OCI-LY7 (cell line): ENCODE measurements around the gene TM4SF4. TPM values are rescaled to one million over a fixed set of nuclear protein-coding genes. Genes with fewer than 3 reads are reported as not detected.
"Not testable (repeated sequence)": the region's sequence is repeated elsewhere in the genome, so short reads cannot be mapped to it uniquely, and the experiment has no call there.

Experiments used
- BruUV-seq: library from RNA; stranded (reverse); fragments of 400-500 nt; replicated peaks from 2 replicates; lab custom pipeline; 2021; lab: Mats Ljungman, UMichigan
- CTCF ChIA-PET: fragments of 300-600 bp; sonication (Branson Sonifier 250); formaldehyde crosslinking; loops from one replicate; lab custom pipeline; 2022; ENCODE audit warnings: antibody characterized with exemption; ENCODE audit not compliant: unreplicated experiment; lab: Charles Lee
- POLR2A ChIA-PET: fragments of 300-600 bp; sonication (Branson Sonifier 250); formaldehyde crosslinking; loops from one replicate; lab custom pipeline; 2022; ENCODE audit warnings: antibody characterized with exemption; lab: Charles Lee
- DNase-seq: peaks from one replicate; pipeline ENCODE4 v3.0.0-alpha.2; 2015; ENCODE audit warnings: low spot score
- H2AFZ ChIP-seq: fragments of 200-600 bp; sonication (generic), shearing (Covaris generic); 2 replicates; pipeline ENCODE4 v1.6.1; 2014; ENCODE audit warnings: mild to moderate bottlenecking, antibody characterized with exemption, low read length, moderate library complexity
- H3K27ac ChIP-seq: fragments of 200-600 bp; sonication (generic); 2 replicates; pipeline ENCODE4 v1.5.1; 2014; ENCODE audit warnings: mixed run types, low read depth, mild to moderate bottlenecking, moderate library complexity, low read length, inconsistent platforms; ENCODE audit not compliant: poor library complexity, severe bottlenecking
- H3K36me3 ChIP-seq: fragments of 200-600 bp; sonication (generic); 2 replicates; pipeline ENCODE4 v1.6.1; 2014; ENCODE audit warnings: mild to moderate bottlenecking, antibody characterized with exemption, low read length, moderate library complexity, mixed read lengths; ENCODE audit not compliant: insufficient read depth
- H3K4me1 ChIP-seq: fragments of 200-600 bp; sonication (generic); 2 replicates; pipeline ENCODE4 v1.5.1; 2014; ENCODE audit warnings: mild to moderate bottlenecking, low read length; ENCODE audit not compliant: insufficient read depth, poor library complexity, severe bottlenecking
- H3K4me2 ChIP-seq: fragments of 200-600 bp; sonication (generic); 2 replicates; pipeline ENCODE4 v1.6.1; 2014; ENCODE audit warnings: mild to moderate bottlenecking, low read length
- H3K4me3 ChIP-seq: fragments of 200-600 bp; sonication (generic); 2 replicates; pipeline ENCODE4 v1.5.1; 2014; ENCODE audit warnings: mild to moderate bottlenecking, low read depth, low read length; ENCODE audit not compliant: poor library complexity, severe bottlenecking
- H3K79me2 ChIP-seq: fragments of 200-600 bp; sonication (generic); 2 replicates; pipeline ENCODE4 v1.6.1; 2016; ENCODE audit warnings: low read depth, mild to moderate bottlenecking, low read length, moderate library complexity, mixed read lengths; ENCODE audit not compliant: insufficient read depth
- H3K9me2 ChIP-seq: fragments of 200-600 bp; sonication (generic); 2 replicates; pipeline ENCODE4 v1.6.1; 2016; ENCODE audit warnings: mild to moderate bottlenecking, low read length, mixed read lengths; ENCODE audit not compliant: insufficient read depth
- H3K9me3 ChIP-seq: fragments of 200-600 bp; sonication (generic); 2 replicates; pipeline ENCODE4 v1.6.1; 2014; ENCODE audit warnings: mild to moderate bottlenecking, mixed run types, low read length, mixed read lengths
- H4K20me1 ChIP-seq: fragments of 200-600 bp; sonication (generic); 2 replicates; pipeline ENCODE4 v1.6.1; 2014; ENCODE audit warnings: mild to moderate bottlenecking, antibody characterized with exemption, low read length, moderate library complexity, mixed read lengths; ENCODE audit not compliant: insufficient read depth
- EZH2phosphoT487 ChIP-seq: fragments of 200-600 bp; sonication (generic); IDR thresholded peaks from 2 replicates; pipeline ENCODE4 v1.6.1; 2018; ENCODE audit warnings: low read depth, borderline replicate concordance, mild to moderate bottlenecking, mixed run types, antibody characterized with exemption, low read length, moderate library complexity, mixed read lengths
- intact Hi-C: fragments of 100-400 bp; cut with micrococcal nuclease; formaldehyde crosslinking; loops from one replicate; pipeline ENCODE4 v1.10.0; 2022; ENCODE audit not compliant: unreplicated experiment
- total RNA-seq, 2 experiments: library from RNA; depleted of rRNA in 1 of 2; stranded (reverse); fragments of >200 nt in 1 of 2; shearing (Covaris generic) in 1 of 2; gene quantifications; 2 replicates each; pipeline ENCODE4 v1.2.3, GENCODE V29; 2014 to 2022
- TF ChIP-seq, protein P1 (sequence below): fragments of 200-600 bp; sonication (generic); conservative IDR thresholded peaks from 2 replicates; pipeline ENCODE4 v1.5.1; 2014; ENCODE audit warnings: mild to moderate bottlenecking, antibody characterized with exemption, low read length, moderate library complexity, mixed read lengths

The TM4SF4 gene
- total RNA-seq, 2 experiments from 2014 or later: not detected

DNA sequence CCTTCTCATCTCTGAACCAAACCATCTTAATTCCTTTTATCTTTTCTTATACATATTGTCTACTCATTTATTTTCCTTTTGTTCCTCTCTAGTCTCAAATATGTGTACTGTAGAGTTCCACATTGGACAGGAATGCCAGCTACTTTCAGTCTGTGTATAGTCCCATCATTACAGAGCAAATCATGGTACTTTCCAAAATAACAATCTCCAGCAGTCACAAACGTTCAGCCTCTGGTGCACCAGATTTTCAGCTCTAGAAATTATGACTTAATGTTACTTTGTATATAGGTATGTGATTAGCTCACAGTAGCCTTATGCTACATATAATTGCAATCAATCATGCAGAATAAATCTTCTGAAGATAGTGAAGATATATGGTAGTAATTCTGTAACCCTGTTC is 32.5 kb upstream of the TM4SF4 start:
- Histone ChIP-seq H3K4me1 (no peaks in the 10 kb centered on the region), H3K4me3 (no peak overlapping the region), H3K27ac (no peak overlapping the region), H4K20me1 (no peaks in the 10 kb centered on the region), H3K79me2 (no peaks in the 10 kb centered on the region), H3K9me3 (no peaks in the 10 kb centered on the region), H3K9me2 (no peaks in the 10 kb centered on the region), H3K4me2 (no peak overlapping the region), H2AFZ (no peak overlapping the region), H3K36me3 (no peaks in the 10 kb centered on the region)
- BruUV-seq: no TSS peak
- ChIA-PET POLR2A (no interaction called here), CTCF (no interaction called here)
- no peak for TF ChIP-seq EZH2phosphoT487
- TF ChIP-seq, protein P1, sequence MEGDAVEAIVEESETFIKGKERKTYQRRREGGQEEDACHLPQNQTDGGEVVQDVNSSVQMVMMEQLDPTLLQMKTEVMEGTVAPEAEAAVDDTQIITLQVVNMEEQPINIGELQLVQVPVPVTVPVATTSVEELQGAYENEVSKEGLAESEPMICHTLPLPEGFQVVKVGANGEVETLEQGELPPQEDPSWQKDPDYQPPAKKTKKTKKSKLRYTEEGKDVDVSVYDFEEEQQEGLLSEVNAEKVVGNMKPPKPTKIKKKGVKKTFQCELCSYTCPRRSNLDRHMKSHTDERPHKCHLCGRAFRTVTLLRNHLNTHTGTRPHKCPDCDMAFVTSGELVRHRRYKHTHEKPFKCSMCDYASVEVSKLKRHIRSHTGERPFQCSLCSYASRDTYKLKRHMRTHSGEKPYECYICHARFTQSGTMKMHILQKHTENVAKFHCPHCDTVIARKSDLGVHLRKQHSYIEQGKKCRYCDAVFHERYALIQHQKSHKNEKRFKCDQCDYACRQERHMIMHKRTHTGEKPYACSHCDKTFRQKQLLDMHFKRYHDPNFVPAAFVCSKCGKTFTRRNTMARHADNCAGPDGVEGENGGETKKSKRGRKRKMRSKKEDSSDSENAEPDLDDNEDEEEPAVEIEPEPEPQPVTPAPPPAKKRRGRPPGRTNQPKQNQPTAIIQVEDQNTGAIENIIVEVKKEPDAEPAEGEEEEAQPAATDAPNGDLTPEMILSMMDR: no peak
- intact Hi-C loops: no loop called here
- no peak for DNase-seq

DNA sequence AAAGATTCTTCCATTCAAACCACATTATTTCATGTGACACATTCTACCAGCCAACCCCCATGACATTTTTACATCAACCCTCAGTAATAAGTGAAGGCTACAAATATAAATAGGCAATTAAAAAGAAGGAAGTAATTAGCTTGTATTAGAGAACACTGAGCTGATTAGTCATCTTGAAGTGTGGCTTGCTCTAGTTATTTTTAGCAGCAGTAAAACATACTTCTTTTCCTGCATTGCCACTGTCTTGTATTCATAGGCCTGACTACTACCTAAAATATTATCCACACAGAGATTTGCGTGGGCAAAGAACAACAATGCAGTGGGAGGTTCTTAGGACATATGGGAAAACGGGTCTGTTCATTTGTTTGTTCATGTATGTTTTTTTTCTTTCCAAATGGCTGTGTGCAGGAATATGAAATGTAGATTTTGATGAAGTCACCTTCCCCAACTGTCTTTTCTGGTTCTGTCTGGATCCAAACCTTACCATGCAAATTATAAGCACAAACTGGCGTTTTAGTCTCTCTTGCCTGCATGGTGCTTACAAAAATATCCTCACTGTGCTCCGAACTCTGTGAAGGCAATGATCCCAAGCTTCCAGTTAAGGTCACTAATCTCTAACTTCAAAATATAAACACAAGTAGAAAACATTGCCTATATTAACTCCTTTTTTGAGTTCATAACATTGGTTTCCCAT is 31.5 kb upstream of the TM4SF4 start:
- no peaks in the 10 kb centered on the region for H4K20me1 ChIP-seq
- H3K9me3 ChIP-seq: no peaks in the 10 kb centered on the region
- no peaks in the 10 kb centered on the region for H3K36me3 ChIP-seq
- H3K27ac ChIP-seq: no peak overlapping the region
- CTCF ChIA-PET: no interaction called here
- H3K4me1 ChIP-seq: no peaks in the 10 kb centered on the region
- no peak overlapping the region for H2AFZ ChIP-seq
- BruUV-seq: no TSS peak
- H3K79me2 ChIP-seq: no peaks in the 10 kb centered on the region
- POLR2A ChIA-PET: interaction anchor here (0.6 kb wide), 1 partner anchor 15 kb away, joined by 4 read pairs; no protein-coding TSS in a partner anchor
- intact Hi-C loops: no loop called here
- H3K4me3 ChIP-seq: no peak overlapping the region
- H3K9me2 ChIP-seq: no peaks in the 10 kb centered on the region
- no peak for DNase-seq
- TF ChIP-seq EZH2phosphoT487: no peak
- TF ChIP-seq, protein P1: no peak
- H3K4me2 ChIP-seq: no peak overlapping the region

DNA sequence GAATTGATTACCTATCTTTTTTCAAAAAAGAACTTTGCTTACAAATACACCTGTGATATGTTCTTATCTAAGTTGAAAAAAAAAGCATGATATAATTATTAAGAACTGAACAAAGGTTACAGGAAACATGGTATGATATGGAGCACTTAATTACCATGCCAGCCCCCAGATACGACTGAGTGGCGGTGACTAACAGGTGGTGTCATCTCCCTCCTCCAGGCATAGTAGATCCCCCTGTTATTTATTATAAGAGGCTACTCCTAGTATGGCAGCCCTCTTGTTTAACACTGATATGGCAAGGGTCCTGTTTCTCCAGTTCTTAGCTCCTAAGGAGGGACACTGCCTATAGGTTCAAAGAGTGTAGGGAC is 31.0 kb upstream of the TM4SF4 start:
- BruUV-seq: no TSS peak
- Histone ChIP-seq H3K27ac (no peak overlapping the region), H3K4me2 (no peak overlapping the region), H3K9me3 (no peaks in the 10 kb centered on the region), H3K79me2 (no peaks in the 10 kb centered on the region), H4K20me1 (no peaks in the 10 kb centered on the region), H3K36me3 (no peaks in the 10 kb centered on the region), H3K4me1 (no peaks in the 10 kb centered on the region), H3K9me2 (no peaks in the 10 kb centered on the region), H3K4me3 (no peak overlapping the region), H2AFZ (no peak overlapping the region)
- ChIA-PET CTCF (no interaction called here), POLR2A (no interaction called here)
- DNase-seq: no peak
- intact Hi-C loops: no loop called here
- TF ChIP-seq EZH2phosphoT487: no peak
- TF ChIP-seq, protein P1: no peak

DNA sequence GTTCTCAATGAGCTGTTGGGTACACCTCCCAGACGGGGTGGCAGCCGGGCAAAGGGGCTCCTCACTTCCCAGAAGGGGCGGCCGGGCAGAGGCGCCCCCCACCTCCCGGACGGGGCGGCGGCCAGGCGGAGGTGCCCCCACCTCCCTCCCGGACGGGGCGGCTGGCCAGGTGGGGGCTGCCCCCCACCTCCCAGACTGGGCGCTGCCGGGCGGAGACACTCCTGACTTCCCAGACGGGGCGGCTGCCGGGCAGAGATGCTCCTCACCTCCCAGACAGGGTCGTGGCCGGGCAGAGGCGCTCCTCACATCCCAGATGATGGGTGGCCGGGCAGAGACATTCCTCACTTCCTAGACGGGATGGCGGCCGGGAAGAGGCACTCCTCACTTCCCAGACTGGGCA is 29.6 kb upstream of the TM4SF4 start:
- H3K36me3 ChIP-seq, H3K79me2 ChIP-seq, POLR2A ChIA-PET, H3K4me3 ChIP-seq, BruUV-seq, H3K27ac ChIP-seq, H3K4me1 ChIP-seq, H3K9me3 ChIP-seq, H3K9me2 ChIP-seq, H3K4me2 ChIP-seq, H2AFZ ChIP-seq, CTCF ChIA-PET, DNase-seq, H4K20me1 ChIP-seq, intact Hi-C loops: not testable (repeated sequence)
